IPS-11a (cell line): ENCODE data around the gene UNC13B.
"Not testable (repeated sequence)": the region's sequence is repeated elsewhere in the genome, so short reads cannot be mapped to it uniquely, and the experiment has no call there.

Experiments
- H3K4me3 ChIP-seq: one replicate; pipeline ENCODE4 v1.5.1; 2013; ENCODE audit warnings: low read depth, low read length, control low read depth

UNC13B gene

GRCh38 chr9:35161713-35162604 lies at the start of gene UNC13B:
UNC13B (plus strand) TSS chr9:35162009; CDS start chr9:35162284, 275 bp downstream.
- peak within 1 kb of the TSS; percentile 92 for H3K4me3 ChIP-seq

DNA sequence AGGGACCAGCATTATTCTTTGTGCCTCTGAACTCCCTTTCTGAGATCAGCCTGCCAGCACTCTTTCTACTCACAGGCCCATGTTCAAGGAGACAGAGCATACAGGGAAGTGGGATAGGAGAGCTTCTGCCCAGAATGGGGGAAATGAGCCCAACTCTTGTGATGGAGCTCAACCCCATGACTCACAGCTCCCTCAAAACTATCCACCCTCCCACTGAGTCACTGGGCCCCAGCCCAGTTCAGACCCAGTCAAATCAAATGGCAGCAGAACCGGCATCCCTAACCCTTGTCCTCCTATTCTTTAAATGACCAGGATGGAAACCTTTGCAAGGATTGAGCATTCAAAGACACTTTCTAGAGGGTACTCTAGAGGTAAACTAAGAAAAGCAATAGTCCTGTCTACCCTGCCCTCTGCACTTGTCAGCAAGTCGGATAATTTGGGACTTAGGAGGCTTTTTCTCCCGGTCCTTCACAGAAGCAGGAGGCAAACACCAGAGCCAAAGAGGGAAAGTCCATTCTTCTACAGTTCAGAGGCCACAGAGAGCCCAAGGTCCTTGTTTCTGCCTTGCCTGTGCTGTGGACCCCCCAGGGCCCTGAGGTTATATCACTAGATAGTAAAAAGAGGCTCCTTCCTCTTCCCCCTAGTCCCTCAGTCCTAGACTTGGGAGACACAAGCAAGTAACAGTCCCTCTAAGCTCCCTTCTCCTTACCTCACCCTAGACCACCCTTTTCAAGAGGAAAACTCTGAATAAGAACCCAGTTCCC lies 49.4 kb upstream of the UNC13B start:
- H3K4me3 ChIP-seq = no peak overlapping the region

DNA sequence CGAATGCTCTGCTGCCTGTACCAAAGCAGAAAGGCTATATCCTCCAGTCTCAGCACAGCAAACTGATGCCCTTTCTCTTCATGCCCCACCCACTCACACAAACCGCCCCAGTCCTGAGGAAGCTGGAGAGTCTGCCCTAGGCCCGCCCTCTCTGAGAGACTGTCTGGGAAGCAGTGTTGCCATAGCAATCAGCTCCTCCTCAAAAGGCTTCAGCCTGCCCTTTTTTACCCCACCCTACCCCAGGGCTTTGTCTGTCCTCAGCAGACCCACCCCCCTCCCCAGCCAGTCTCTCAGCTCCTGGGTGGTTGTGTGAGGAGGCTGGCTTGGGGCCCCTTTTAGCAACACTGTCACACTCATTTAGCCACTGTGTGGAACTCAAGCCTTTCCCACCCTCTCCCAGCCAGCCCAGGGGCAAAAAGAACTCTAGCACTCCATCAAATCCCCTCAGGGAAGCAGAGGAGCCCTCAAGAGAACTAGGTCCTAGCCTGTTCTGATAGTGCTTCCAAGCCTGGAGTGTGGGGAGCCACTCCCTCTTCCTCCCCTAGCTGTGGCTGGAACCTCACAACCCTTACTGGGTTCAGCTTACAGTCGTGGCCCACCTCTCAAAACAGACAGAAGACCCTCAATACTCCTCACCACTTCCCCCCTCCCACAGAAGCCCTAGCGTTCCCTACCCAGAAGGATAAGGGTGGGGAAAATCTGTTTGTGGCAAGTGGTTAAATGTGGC lies 47.5 kb upstream of the UNC13B start:
- peak overlapping the region; percentile 86 for H3K4me3 ChIP-seq

DNA sequence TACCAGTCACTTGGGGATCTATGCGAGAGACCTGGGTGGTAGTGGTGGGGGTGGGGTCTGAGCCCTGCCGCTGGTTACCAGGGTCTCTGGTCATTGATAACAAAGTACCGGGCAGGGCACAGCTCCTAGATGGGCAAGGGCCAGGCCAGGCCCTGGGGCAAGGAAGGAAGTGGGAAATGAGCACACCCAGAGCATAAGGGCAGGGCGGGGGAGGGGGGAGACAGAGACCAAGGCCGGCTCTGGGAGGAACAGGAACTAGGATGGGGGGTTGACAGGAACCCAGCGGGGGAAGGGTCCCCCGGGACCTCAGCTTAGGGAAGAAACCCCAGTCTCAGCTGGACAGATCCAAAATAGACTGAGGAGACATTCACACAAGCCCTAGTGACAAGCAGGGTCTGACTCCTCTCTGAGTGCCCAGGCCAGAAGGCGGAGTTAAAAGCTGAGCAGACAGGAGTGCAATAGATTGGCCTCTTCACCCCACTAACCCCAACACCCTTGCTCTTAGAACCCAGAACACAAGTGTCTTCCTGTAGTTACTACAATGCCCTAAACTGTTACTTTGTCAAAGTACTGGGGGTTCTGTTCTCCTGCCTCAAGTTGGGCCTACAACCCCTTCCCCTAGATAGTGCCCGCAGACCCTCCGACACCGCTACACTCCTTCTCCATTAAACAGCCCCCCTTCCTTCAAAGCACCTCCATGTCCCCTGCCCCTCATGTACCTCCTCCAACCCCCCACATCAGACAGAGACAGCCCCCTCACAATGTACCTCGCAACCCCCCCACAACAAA lies 46.8 kb upstream of the UNC13B start:
- H3K4me3 ChIP-seq = peak overlapping the region; percentile 86

- peak within 1 kb of the TSS; percentile 86 for H3K4me3 ChIP-seq
Observed at GRCh38 chr9:35115680-35116538, 45.9 kb upstream of the UNC13B start, which contains the start of gene ATOSB. ATOSB (minus strand) TSS chr9:35115862; CDS start chr9:35108274, 7,588 bp downstream.

GRCh38 chr9:35116539-35116897 lies 45.3 kb upstream of the UNC13B start:
- H3K4me3 ChIP-seq = peak overlapping the region; percentile 51

DNA sequence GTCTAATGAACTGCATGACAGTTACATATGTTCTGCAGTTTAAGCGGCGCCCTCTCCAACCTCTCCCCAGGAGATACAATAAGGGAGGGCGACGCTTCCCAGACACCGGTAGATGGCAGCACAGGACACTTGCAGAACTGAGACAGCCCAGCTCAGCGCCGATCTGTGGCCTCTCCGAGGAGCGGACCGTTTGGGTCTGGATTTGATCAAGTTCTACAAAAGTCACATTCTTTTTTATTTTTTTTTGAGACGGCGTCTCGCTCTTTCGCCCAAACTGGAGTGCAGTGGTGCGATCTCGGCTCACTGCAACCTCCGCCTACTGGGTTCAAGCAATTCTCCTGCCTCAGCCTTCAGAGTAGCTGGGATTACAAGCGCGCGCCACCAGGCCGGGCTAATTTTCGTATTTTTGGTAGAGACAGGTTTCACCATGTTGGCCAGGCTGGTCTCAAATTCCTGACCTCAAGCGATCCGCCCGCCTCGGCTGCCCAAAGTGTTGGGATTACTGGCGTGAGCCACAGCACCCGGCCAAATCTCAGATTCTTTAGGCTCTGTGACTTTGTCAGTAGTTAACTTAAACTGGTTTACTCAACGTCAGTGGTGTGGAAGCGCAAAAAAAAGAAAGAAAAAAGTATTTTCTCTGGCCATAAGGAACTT lies 44.8 kb upstream of the UNC13B start:
- peak overlapping the region; percentile 51 for H3K4me3 ChIP-seq

- H3K4me3 ChIP-seq = no peak overlapping the region
Observed at GRCh38 chr9:35134920-35135319, 26.9 kb upstream of the UNC13B start.

GRCh38 chr9:35135988-35136387 lies 25.8 kb upstream of the UNC13B start:
- no peak overlapping the region for H3K4me3 ChIP-seq

GRCh38 chr9:35136866-35137265 lies 24.9 kb upstream of the UNC13B start:
- no peak overlapping the region for H3K4me3 ChIP-seq

DNA sequence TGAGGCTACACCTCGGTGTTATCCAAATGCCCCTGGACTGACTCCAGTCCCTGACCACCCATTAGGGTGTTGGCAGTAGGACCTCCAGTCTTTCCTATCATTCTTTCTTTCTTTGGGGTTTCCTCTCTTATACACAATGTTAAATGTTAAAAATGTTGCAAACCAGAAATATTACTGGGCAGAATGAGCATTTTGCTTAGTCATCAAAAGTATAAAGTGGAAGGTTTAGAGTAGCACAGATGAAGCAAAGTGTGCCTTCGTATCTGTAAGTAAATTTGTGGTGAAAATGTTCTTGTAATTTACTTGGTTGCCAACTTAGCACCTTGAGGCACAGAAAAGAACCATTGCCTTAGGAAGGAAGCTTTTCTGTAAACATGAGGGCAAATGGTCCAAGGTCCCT lies 21.7 kb upstream of the UNC13B start:
- no peak overlapping the region for H3K4me3 ChIP-seq

- no peak overlapping the region for H3K4me3 ChIP-seq
Observed at GRCh38 chr9:35142037-35142436, 19.8 kb upstream of the UNC13B start.

GRCh38 chr9:35147941-35148563 lies 13.8 kb upstream of the UNC13B start:
- not testable (repeated sequence) for H3K4me3 ChIP-seq

GRCh38 chr9:35152926-35153325 lies 8.9 kb upstream of the UNC13B start:
- H3K4me3 ChIP-seq = no peak overlapping the region

DNA sequence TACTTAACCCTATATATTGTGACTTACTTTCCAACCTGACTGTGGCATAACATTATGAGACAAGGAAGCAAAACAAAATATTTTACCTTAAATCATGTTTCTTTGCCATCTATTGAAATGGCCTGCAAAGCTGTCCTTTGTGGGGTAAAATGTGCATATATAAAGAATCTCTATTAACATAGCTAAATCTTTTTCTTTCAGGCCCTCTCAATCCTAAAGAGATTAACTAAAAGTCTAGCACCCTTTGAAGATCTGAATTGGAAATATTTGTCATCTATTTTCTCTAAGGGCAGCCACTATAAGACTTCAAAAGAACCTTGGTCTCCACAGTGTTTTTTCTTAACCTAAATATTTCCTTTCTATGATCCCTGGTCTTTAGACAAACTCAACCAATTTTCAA lies 5.0 kb upstream of the UNC13B start:
- H3K4me3 ChIP-seq = no peak overlapping the region

DNA sequence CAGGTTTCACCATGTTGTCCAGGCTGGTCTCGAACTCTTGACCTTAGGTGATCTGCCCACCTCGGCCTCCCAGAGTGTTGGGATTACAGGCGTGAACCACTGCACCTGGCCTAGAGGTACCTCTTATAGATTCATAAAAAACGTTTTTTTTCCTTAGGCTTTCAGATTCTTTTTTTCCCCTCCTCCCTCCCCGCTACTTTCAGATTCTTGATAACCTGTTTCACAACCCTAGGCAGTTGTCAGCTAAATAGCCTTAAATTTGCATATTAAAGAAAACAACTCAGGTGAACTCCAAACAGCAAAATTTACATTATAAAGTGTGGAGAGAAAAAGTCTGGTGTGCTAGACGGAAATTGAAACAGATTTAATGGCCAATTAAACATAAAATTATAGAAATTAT lies 4.0 kb upstream of the UNC13B start:
- H3K4me3 ChIP-seq = not testable (repeated sequence)

GRCh38 chr9:35158501-35159280 lies 3.1 kb upstream of the UNC13B start:
- H3K4me3 ChIP-seq = no peak overlapping the region
